HG03025 (cell line): ENCODE data around the gene PARVG.
"Not testable (repeated sequence)": the region's sequence is repeated elsewhere in the genome, so short reads cannot be mapped to it uniquely, and the experiment has no call there.

Experiments
- ATAC-seq: cut with Tn5 transposase; IDR thresholded peaks from one replicate; pipeline ENCODE4 v1.9.1; 2021; ENCODE audit warnings: mild to moderate bottlenecking, moderate library complexity; ENCODE audit not compliant: unreplicated experiment, low FRiP score

The PARVG gene

DNA sequence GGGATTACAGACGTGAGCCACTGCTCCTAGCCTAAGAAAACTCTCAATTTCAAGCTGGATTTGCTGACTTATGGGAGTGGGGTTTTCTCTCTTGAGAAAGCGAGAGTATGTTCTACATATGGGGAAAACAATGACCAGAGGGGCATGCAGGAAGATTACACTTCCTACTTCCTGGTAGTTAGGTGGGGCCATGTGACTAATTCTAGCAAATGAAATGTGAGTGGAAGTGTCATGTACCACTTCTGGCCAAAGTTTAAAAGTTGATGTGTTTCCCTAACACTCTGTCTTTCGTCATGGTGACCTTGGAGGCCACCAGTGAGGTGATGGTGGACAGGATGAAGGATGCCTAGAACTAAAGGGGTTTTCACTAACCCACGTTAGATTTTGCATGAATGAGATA lies 50.5 kb downstream of the PARVG start:
- ATAC-seq = no peak

DNA sequence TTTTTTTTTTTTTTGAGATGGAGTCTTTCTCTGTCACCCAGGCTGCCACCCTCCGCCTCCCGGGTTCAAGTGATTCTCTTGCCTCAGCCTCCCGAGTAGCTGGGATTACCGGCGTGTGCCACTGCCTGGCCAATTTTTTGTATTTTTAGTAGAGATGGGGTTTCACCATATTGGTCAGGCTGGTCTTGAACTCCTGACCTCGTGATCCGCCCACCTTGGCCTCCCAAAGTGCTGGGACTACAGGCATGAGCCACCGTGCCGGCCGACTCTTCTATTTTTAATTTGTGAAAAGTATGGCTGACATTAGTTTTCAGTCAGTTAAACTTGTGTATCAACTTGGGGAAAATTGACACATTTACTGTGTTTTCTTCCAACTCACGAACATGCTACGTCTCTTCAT lies 53.6 kb downstream of the PARVG start:
- ATAC-seq = not testable (repeated sequence)

DNA sequence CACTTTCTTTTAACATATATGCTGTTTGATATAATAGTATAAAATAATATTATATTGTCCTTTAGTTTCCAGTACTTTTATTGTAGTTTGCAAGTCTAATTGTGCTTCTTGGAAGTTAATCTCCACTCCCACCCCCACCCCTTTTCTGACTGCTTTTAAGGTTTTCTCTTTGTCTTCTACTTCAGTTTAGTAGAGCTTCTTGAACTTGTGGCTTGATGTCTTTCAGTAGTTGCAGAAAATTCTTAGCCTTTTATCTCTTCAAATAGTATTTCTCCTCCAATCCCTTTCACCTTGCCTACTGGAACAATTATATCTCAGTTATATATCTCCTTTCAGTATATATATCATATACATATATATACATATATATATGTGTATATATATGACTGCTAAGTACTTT lies 56.6 kb downstream of the PARVG start:
- ATAC-seq = no peak

DNA sequence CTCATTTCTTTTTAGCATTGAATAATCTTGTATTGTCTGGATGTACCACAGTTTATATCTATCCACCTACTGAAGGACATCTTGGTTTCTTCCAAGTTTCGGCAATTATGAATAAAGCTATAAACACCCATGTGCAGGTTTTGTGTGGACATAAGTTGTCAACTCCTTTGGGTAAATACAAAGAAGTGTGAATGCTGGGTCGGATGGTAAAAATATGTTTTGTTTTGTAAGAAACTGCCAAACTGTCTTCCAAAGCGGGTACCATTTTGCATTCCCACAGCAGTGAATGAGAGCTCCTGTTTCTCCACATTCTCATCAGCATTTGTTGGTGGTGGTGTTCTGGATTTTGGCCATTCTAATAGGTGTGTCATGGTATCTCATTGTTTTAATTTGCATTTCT lies 60.4 kb downstream of the PARVG start:
- ATAC-seq = not testable (repeated sequence)

DNA sequence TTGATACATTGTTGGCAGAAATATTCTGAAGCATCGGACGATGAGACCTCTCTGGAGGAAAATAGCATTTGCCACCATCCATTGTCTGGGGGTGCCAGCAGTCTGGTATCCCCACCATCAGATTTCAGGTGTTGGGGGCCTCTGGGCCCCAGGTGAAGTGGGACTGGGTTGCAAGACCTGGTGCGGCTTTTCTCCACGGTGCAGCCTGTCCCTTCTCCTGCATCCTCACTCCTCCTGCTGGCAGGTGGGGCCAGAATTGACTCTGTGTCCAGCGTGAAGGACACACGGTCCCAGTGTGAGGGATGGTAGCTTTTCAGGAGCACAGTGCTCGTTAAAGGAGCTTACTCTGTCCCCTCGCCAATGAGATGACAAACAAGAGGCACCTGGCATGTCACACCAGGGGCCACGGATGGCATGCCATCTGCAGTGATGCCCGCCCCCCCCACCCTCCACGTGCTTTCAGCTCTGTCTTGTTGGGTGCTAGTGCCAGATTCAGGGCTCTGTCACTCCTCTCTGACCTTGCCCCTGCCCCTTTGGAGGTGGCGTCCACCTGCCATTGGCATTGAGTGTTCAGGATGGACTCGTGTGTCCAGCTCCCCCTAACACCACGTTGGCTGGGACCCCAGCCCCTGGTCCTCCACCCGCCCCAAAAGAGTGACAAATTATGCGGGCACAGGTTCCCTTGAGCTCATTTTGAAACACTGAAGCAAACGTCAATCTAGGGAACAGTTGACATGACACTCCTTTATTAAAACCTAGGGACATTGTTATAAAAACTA lies 62.4 kb downstream of the PARVG start:
- ATAC-seq = no peak

DNA sequence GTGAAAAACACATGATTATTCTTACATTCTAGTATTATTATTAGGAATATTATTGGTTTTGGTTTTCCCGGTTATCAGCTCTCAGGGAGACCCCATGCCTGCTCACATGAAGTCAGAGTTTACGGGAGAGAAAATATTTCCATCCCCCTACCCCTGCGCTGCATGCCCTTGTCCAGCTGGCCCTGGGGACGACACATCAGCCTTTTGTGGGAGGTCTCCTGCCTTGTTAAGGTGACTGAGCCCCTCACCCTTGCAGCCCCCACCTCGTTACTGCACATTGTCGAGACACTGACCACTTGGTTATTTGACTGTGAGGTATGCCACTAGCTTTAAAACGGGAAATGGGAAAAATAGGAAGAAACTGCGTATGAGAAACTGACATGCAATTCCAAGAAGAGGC lies 63.0 kb downstream of the PARVG start:
- no peak for ATAC-seq

DNA sequence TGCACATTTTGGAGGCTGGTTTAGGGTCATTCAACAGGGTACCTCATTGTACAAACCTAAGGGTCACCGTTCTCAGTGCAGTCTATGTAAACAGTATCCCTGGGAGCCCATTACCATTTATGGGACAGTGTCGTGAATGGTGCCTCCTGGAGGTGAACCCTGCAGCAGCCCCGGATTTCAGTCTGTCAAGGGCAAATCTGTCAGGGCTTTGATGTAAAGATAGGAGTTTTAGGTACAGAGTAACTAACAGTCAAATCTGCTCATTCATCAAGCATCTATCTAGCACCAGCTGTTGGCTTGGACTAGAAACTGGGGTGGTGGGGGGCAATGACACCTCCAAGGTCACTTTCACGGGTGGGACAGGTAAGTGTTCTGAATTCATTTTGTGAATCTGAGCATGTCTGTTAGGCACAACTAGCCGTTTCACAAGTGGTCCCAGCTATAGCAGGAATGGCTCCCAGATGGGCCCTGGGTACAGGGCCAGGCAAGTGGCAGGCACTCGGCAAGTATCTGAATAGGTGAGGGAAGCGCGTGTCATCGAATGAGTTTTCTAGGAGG lies 63.6 kb downstream of the PARVG start:
- no peak for ATAC-seq

DNA sequence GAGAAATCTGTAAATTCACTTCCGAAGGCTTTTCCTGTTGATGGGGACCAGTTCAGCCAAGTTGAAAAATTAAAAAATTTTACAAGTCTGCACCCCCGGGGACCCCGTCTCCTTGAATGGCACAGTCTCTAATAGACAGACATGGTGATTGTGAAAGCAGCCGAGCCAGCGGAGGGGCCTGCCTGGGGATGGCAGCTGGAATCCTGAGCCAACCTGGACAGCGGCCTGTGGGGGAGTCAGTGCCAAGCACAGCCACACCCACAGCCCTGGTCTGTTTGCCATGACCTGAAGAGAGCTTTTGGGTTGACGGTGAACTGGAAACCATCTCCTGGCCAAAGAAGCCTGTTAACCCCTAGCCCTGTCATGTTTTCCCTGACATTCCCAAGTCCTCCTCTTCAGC lies 64.7 kb downstream of the PARVG start:
- no peak for ATAC-seq

DNA sequence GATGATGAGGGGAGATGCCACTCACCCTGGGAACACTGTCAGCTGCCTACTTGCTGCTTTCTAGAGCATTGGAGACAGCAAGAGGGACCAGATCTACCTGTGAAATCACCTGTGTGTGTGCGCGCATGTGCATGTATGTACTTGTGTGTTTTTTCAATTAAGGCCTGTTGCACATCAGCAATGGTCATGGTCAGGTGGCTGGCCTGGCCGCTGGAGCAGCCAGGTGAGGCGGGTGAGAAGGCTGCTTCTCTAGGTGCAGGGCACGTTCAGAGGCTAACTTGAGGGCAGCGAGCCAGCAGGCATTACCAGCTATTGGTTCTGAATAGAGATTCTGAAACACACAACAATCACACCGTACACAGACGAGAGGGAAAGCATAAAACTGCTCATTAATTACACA lies 65.1 kb downstream of the PARVG start:
- no peak for ATAC-seq

DNA sequence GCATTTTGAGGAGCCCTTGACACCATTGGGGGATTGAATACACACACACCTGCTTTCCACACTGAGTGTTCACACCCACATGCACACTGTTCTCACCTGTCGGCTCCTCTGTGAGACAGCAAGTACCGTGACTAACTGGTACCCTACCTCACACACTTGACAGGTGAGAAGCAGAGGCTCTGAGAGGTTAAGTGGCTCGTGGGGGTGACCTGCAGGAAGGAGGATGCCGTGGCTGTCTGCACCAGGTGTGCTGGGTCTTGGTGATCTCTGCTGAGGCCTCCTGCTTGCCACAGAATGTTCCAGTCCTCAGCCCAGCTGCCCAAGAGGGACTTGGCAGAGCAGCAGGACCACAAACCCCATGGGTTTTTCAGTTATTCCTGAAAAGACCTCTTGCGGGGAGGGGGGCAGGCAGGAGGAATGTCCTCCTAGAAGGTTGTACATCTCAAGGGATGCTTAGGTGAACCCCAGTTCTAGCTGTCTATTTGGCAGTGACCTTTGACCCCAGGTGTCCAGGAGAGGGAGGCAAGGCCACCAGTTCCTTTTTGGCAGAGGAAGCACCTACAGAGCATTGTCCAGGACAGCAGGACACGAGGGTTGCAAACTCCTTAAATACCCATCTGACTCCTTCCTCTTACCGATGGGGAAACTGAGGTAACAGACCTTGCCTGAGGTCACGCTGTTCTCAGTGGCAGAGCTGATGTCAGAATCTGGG lies 66.0 kb downstream of the PARVG start:
- no peak for ATAC-seq

DNA sequence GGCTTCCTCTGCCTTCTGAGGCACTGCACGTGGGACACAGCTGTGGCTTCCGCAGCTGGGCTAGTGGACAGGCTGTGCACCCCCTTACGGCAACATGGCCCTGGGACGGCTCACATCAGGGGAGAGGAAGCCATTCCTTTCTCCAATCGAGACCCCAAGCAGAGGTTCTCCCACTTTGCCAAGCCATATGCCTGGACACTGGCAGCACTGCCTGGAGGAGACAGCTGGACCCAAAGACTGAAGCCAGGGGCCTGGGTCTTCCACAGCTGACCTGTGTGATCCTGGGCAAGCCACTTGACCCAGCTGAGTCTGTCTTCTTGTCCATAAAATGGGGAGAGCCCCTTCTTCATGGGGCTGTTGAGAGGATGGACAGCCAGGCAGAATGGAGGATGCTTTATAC lies 66.6 kb downstream of the PARVG start:
- no peak for ATAC-seq

DNA sequence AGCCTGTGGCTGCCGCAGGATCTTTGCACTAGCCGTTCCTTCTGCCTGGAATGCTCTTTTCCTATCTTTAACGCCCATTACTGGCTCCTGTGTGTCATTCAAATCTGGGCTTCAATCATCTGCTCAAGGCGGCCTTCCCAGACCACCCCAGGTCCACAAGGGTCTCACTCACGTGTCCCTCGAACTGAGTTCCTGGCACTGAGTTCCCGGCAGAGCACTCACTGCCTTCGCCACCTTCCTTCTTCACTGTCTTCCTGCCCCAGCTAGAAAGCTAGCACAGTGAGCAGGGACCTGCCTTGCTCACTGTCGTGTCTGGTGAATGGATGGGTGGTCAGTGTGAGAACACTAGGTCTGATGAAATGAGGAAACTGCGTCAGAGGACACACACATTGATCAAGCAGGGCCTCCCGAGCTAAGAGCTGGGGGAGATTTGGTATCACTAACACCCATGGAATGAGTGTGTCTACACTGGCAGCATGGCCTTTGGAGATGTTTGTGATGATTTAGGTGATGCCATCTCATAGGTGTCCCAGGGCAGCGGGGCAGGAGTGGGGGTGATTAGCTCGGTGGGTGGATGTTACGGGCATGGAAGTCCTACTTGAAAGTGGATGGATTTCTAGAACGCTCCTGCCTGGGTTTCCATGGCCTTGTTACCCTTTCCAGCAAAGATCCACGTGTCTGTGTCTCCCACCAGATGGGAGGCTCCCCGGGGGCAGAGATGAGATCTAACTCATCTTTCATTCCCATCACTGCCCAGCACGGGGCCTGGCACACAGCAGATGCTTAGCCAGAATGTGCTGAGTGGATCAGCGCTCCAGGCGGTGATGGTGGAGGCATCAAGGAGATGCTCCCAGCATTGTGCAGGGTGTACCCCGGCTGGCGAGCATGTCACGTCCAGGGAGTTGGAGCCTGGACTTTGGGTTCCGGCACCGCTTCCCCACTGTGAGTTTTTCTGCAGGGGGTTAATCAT lies 67.5 kb downstream of the PARVG start:
- ATAC-seq = no peak

DNA sequence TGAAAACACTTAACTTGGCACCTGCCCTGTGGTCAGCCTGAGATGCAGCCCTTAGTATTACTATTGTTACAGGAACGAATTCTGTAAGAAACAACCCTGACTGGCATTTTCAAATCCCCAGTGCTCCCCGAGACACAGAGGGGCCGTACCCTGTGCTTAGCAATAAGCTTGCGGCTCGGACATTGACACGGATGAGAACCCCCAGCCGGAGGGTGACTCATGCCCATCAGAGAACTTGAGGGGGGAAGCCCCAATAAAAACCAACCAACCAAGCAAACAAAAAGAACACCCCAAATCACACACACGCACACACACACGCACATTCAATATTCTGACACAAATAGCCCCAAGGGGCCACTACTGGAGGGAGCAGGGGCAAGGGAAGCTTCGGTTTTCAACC lies 68.2 kb downstream of the PARVG start:
- ATAC-seq = no peak

DNA sequence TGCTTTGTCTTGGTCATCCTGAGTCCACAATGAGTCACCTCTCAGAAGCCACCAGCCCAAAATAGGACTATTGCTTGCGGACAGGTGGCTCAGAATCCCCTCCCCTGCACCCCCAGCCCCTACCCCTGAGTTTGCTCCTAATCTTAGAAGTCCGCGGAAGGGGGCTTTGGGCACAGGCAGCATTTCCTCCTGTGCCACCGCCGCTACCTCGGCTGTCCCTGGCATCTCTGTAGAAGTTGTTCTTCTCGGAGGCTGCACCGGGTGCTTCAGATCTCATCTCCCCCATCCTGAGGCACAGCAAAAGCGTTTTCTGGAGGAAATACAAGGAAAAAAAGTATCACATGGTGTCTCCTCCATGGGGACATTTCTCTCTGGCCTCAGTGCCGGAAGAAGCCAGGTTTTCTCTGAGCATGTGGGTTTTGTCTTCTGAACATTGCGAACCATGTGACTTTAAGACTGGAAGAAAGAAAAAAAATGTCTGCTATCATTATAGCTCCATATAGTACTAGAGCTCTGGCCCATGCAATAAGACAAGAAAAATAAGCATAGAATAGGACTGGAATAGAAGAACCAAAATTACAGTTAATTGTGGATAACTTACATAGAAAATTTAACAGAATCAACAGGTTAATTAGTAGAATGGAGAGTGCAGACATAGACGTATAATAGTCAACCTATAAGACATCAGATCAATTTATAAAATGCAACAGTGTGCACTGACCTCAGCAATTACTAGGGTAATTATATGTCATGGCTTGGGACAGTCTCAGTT lies 68.8 kb downstream of the PARVG start:
- ATAC-seq = no peak

DNA sequence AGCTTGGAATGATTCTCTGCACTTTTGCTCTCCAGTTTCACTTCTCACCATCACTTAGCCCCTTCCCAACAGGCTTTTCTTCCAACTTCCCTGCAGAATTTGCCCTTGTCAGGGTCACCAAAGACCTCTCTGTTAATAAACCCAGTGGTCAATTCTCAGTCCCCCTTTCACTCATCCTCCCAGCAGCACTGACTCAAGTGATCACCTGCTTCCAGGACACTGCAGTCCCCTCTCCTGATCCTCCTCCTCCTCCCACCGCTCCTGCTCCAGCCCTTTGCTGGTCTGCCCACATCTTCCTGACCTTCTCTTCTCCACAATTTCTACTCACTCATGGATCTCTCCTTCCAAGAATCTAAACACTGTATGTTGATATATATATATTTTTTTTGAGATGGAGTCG lies 74.1 kb downstream of the PARVG start:
- no peak for ATAC-seq

DNA sequence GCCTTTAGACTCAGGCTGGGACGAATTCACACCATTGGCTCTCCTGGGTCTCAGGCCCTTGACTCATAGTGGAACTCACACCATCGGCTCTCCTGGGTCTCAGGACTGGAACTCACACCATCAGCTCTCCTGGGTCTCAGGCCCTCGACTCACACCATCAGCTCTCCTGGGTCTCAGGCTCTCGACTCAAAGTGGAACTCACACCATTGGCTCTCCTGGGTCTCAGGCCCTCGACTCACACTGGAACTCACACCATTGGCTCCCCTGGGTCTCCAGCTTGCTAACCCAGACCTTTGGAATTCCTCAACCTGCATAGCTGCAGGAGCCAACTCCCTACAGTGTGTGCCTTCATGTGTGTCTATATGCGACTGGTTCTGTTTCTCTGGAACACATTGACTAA lies 75.4 kb downstream of the PARVG start:
- ATAC-seq = no peak

DNA sequence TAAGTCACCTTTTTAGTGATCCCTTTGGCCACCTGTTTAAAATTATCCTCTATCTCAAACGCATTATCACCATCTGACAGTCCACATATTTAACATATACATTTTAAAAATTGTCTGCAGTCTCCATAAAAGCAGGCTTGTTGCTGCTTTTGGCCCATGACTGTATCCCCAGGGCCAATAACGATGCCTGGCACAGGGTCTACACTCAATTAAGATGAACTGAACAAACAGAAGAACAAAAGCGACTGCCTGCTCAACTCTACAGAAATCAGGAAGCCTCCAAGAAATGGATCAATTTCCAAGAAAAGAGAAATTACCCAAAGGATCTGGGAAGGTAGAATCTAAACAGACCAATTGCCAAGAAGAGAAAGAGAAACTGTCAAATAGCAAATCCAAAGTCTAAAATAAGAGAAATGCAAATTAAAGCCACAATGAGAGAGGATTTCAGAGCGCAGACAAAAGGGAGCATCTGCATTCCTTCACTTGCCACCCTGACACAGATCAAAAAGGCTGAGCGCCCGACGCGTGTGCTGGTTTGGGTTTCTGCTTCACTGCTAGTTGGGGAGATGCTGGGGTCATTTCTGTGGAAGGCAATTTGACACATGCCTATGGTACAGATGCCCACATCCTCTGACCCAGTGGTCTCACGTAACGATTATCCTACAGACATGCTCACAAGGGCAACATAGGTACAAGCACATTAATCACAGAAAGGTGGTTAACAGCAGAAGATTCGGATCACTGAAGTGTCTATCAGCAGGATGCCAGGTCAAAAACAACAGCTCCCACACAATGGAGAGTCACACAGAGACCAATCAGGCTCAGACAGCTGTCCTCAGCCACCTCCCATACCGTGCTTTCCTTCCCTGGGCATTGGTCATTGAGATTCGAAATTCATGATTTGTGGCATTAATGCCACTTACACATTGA lies 76.1 kb downstream of the PARVG start:
- ATAC-seq = no peak
